ENCODE results near the gene ANGPTL7.
"Not testable (repeated sequence)": the region's sequence is repeated elsewhere in the genome, so short reads cannot be mapped to it uniquely, and the experiment has no call there.

Gene ANGPTL7, protein sequence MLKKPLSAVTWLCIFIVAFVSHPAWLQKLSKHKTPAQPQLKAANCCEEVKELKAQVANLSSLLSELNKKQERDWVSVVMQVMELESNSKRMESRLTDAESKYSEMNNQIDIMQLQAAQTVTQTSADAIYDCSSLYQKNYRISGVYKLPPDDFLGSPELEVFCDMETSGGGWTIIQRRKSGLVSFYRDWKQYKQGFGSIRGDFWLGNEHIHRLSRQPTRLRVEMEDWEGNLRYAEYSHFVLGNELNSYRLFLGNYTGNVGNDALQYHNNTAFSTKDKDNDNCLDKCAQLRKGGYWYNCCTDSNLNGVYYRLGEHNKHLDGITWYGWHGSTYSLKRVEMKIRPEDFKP

GRCh38 chr1:11188858-11189451 lies at the start of gene ANGPTL7:
Gene ANGPTL7 (plus strand): TSS chr1:11189355. CDS start chr1:11189580, 225 bp downstream.
- no peak for DNase-seq (ENCODE audit: low spot score)

DNA sequence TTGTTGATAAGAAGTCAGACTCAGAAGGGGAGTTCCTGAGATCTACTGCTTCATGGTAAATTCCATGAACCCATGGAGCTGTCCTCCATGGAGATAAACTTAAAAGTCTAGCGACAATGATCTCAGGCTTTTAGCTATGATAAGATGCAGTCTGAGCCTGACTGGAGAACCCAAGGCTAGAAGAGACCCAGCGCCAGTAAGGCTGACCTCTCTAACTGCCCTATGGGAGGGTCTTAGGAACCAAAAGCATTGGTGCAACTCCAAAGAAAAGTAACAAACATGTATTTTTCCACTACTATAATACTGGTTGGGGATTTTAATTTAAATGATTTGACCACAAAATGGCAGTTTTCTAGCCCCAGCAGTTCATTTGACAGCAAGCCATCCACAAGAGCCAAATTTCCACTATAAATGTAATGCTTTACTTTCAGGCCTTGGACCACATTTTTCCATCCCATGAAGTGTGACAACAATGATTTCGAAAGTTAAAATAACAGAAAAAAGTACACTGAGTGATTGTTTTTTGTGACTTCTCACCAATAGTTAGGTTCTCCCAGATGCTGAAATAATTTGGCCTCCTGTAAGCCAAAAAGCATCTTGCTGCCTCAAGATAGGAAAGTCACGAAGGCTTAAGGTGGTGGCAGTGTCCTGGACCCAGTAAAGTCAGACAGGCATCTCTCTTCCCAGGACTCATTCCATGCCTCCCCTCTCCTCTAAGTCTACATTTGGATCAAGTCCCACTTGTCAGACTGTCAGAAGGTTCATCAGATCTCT lies 46.4 kb upstream of the ANGPTL7 start:
- no peak for DNase-seq (ENCODE audit: low spot score)

DNA sequence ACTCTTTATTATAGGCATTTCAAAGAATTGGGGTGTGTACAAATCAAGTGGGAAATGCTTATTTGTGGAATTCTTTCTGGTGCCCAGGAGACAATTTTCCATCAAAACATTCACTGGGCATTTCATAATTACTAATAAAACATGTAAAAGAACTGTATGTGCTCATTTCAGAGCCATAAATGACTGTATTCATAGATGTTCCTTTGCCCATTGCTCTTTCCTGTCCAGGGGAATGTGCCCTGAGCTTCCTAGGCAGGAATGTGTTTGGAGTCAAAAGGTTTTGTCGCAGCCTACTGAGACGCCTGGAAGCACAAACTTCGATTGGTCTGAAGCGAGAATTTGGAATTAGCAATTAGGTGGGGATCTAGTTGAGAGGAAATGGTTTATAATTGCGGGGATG lies 45.8 kb upstream of the ANGPTL7 start:
- no peak for DNase-seq (ENCODE audit: low spot score)

DNA sequence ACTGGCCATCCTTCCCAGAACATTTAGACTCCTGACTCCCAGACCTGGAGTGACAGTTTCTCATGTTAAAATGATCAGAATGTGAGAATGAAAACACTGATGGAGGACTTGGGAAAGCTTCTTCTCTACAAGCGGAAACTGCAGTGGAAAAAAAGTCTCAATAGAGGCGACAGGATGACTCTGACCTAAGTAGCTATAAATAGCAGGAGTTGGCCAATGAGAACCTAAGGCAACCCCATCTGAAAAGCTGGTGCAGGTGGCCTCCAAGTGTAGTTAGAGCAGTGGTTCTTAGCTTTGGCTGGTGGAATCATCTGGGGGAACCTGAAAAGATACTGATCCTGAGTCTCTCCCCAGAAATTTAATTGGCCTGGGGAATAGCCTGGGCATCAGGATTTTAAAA lies 45.2 kb upstream of the ANGPTL7 start:
- DNase-seq (ENCODE audit: low spot score): no peak

GRCh38 chr1:11144570-11145256 lies 44.4 kb upstream of the ANGPTL7 start:
- DNase-seq (ENCODE audit: low spot score): no peak

- DNase-seq (ENCODE audit: low spot score): no peak
These were observed 43.4 kb upstream of the ANGPTL7 start for GRCh38 chr1:11145741-11146140.

DNA sequence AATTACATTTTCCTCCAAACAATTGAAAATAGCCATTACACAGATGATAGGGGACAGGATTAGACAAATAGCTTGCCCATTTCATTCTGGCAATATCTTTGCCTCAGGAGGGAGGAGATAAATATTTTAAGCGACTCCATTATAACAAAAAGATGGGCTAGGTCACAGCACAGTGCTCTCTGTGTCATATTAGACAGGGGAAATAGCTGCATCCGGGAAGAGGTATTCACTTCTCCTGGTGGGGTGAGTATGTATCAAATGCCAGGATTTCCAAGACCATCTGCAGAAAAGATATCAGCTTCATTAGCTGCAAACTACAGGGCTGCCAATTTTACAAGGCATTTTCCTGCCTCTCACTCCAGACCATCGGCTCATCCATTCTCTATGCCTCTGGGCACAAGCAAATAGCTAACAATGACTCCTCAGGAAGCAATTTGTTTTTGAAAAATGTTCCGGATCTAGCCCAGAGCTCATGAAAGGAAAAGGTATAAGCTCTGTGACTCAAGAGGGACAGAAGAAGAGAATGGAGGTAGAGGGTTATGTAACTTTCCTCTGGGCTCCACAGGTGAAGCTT lies 41.9 kb upstream of the ANGPTL7 start:
- peak; percentile 26 for DNase-seq (ENCODE audit: low spot score)

- no peak for DNase-seq (ENCODE audit: low spot score)
These were observed 38.8 kb upstream of the ANGPTL7 start for GRCh38 chr1:11150326-11150725.

DNA sequence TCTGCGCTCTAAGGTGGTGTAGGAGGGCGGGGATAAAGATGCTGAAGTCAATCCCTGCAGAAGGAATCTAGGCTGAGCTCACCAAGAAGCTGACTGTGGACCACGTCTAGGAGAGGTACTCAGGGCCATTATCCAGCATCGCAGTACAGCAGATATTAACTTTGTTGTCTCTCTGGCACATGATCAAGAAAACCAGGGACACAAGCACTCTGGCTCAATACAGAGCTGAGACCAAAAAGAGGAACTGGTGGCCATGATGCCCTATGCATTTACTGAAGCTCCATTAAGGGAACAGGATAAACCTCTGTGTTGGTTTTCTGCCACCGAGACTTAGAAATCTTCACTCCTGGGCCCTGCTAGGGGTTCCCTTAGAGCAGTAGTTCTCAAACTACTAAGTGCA lies 38.0 kb upstream of the ANGPTL7 start:
- DNase-seq (ENCODE audit: low spot score): no peak

- DNase-seq (ENCODE audit: low spot score): no peak
These were observed 37.1 kb upstream of the ANGPTL7 start for GRCh38 chr1:11151826-11152612.

DNA sequence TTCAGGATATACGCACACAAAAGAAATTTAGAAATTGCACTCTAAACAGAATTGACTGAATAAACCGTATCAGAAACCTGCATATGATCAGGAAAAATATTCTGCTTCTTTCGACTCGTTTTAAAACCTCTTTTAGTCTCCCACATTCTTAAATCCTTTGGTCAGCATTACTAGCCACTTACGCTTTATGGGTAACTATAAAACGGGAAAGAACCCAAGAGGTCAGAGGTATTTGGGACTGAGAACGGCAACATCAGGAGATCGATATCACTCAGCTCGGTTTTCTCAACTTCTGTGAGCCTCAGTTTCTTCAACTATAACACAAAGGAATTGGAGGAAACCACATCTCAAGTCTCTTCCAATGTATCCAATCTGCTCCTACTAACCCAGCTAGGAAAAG lies 36.4 kb upstream of the ANGPTL7 start:
- no peak for DNase-seq (ENCODE audit: low spot score)

DNA sequence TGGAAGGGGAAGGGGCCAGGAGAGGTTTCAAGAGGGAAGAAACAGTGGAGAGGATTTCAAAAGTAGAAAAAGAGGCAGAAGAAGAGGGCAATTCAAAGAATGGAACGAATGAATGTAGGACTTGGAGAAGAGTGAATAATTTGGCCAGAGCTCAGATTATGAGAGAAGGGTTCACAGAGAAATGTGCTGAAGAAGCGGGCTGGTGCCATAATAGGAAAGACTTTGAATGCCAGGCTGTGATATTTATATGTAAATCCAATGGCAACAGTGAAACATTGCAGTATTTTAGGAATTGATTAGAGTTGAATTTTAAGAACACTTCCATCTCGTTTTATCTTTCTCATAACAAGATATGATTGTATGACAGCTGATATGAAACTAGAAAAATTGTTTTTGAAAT lies 36.0 kb upstream of the ANGPTL7 start:
- no peak for DNase-seq (ENCODE audit: low spot score)

DNA sequence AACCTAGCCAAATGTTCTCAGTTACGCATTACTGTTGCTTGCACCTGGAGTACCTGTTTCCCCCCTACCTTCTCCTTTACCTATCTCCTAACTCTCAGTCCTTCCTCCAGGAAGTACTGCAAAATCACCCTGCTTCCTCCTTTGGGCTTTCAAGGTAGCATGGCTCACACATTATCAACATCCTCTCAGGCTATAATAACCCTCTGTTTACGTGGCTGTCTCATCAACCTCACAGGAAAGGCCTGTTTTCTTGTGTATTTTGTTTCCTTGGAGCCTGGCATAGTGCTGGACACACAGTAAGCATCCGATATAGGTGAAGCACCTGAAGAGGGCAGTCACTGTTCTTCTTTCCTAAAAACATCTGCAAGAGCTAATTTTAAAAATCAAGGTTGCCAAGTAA lies 32.7 kb upstream of the ANGPTL7 start:
- no peak for DNase-seq (ENCODE audit: low spot score)

GRCh38 chr1:11156963-11157362 lies 32.2 kb upstream of the ANGPTL7 start:
- no peak for DNase-seq (ENCODE audit: low spot score)

GRCh38 chr1:11157394-11157793 lies 31.8 kb upstream of the ANGPTL7 start:
- DNase-seq (ENCODE audit: low spot score): no peak

- no peak for DNase-seq (ENCODE audit: low spot score)
These were observed 31.3 kb upstream of the ANGPTL7 start for GRCh38 chr1:11157867-11158266.

DNA sequence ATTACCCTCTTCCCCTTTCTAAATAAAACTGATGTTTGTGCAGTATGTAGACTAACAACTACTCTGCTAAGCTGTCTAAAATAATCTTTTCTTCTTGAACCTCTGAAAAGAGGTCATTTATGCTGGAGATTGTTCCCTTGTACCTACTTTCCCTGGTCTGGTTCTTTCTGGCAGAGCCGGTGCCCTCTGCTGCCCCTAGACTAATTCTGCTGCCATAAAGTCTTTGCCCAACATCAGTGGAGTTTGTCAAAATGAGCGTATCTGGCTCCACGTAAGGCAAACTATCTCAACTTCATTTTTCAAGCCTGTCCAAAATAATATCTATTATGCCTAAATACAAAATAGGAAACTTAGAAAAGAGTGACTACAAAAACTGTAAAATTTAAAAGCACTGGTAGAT lies 30.9 kb upstream of the ANGPTL7 start:
- no peak for DNase-seq (ENCODE audit: low spot score)

DNA sequence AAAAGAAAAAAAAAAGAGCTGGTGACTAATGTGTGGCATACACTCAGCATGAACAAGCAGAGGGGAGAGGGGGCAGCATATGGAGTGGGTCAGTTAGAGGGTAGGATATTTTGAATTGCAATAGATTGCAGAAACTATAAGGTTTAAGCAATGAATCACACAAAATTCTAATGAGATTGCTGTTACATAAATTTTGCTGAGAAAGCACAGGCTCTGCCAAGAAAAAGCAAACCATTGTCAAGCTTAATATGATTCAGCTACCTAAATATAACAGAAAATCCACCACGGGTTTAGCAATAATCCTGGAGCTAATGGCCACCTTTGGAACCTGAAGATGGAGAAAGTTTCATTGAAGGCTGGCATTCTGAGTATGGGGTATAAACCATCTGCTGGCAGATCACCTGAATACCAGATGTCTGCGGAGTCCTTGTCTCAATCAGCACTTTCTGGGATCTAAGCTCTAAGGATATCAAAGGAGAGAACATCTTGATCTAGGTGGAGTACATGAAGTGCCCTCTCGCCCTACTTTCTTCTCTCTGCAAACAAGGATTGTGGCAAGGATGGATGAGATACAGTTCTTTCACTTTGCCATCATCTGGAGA lies 30.3 kb upstream of the ANGPTL7 start:
- DNase-seq (ENCODE audit: low spot score): peak; percentile 70

DNA sequence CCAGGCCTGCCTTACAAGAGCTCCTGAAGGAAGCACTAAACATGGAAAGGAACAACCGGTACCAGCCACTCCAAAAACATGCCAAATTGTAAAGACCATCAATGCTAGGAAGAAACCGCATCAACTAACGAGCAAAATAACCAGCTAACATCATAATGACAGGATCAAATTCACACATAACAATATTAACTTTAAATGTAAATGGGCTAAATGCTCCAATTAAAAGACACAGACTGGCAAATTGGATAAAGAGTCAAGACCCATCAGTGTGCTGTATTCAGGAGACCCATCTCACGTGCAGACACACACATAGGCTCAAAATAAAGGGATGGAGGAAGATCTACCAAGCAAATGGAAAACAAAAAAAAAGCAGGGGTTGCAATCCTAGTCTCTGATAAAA lies 26.4 kb upstream of the ANGPTL7 start:
- DNase-seq (ENCODE audit: low spot score): not testable (repeated sequence)

- DNase-seq (ENCODE audit: low spot score): not testable (repeated sequence)
These were observed 22.4 kb upstream of the ANGPTL7 start for GRCh38 chr1:11166744-11167143.

- no peak for DNase-seq (ENCODE audit: low spot score)
These were observed 20.4 kb upstream of the ANGPTL7 start for GRCh38 chr1:11168731-11169130.

Measured in kidney capillary endothelial cell (primary cell).